K562 (cell line): ENCODE data around the gene DNAJB4. TPM values are rescaled to one million over a fixed set of nuclear protein-coding genes. Genes with fewer than 3 reads are reported as not detected.
A peak's percentile ranks its signal among the peaks of the same experiment; 100 is the strongest.

ENCODE experiments used
- ATF7 ChIP-seq: fragments of 450-650 bp; IDR thresholded peaks from 2 replicates; pipeline ENCODE4 v1.7.1; 2014; ENCODE audit warnings: mild to moderate bottlenecking, moderate library complexity
- BRCA1 ChIP-seq, 2 experiments: fragments of 450-650 bp in 1 of 2; sonication (generic) in 1 of 2; formaldehyde crosslinking in 1 of 2; IDR thresholded peaks; 2 replicates each; pipeline versions ENCODE4 v1.5.0 to v1.6.1; 2017 to 2020; ENCODE audit warnings: mild to moderate bottlenecking in 1 of 2, missing genetic modification reagents in 1 of 2
- CCNT2 ChIP-seq: IDR thresholded peaks from 2 replicates; pipeline ENCODE4 v1.6.1; 2011; ENCODE audit warnings: borderline replicate concordance, low read depth, mild to moderate bottlenecking, moderate library complexity, mixed read lengths, low read length; ENCODE audit not compliant: insufficient read length; ENCODE audit errors: extremely low read depth
- ETS1 ChIP-seq: conservative IDR thresholded peaks from 2 replicates; pipeline ENCODE4 v1.6.1; 2011; ENCODE audit warnings: low read depth, mild to moderate bottlenecking, low read length; ENCODE audit not compliant: control insufficient read depth
- GTF2A2 ChIP-seq: IDR thresholded peaks from 2 replicates; pipeline ENCODE4 v1.6.1; 2016; ENCODE audit warnings: mild to moderate bottlenecking, missing genetic modification characterization, missing compliant biosample characterization
- HDAC8 ChIP-seq: fragments of 450-650 bp; IDR thresholded peaks from 2 replicates; pipeline ENCODE4 v1.6.1; 2016; ENCODE audit warnings: mild to moderate bottlenecking, missing genetic modification characterization, moderate library complexity, missing compliant biosample characterization
- HMBOX1 ChIP-seq: sonication (generic); IDR thresholded peaks from 2 replicates; pipeline ENCODE4 v1.6.1; 2016
- HMG20B ChIP-seq: fragments of 250-450 bp; sonication (Bioruptor Pico); IDR thresholded peaks from 2 replicates; pipeline ENCODE4 v1.5.0; 2021; ENCODE audit warnings: mild to moderate bottlenecking
- KHSRP ChIP-seq: fragments of 450-650 bp; IDR thresholded peaks from 2 replicates; pipeline ENCODE4 v1.6.1; 2017
- MXI1 ChIP-seq: IDR thresholded peaks from 2 replicates; pipeline ENCODE4 v1.6.1; 2011; ENCODE audit warnings: low read depth, mild to moderate bottlenecking, improper control_type of control experiment, low read length
- MYBL2 ChIP-seq, 2 experiments: fragments of 450-650 bp in 1 of 2; sonication (generic) in 1 of 2; formaldehyde crosslinking in 1 of 2; IDR thresholded peaks; 2 replicates each; pipeline versions ENCODE4 v1.6.1 to v1.8.1; 2017 to 2022; ENCODE audit warnings: borderline replicate concordance in 1 of 2, inconsistent platforms in 1 of 2, low read depth in 1 of 2, mild to moderate bottlenecking in 1 of 2, missing genetic modification reagents in 1 of 2, moderate library complexity in 1 of 2
- NEUROD1 ChIP-seq: fragments of 150-350 bp; IDR thresholded peaks from 2 replicates; pipeline ENCODE4 v1.6.1; 2014; ENCODE audit warnings: borderline replicate concordance, low read length, low read depth; ENCODE audit not compliant: partially characterized antibody
- POU5F1 ChIP-seq: fragments of 150-350 bp; IDR thresholded peaks from 2 replicates; pipeline ENCODE4 v1.6.1; 2014; ENCODE audit warnings: borderline replicate concordance, low read length, low read depth, mild to moderate bottlenecking; ENCODE audit not compliant: partially characterized antibody
- RBM17 ChIP-seq: fragments of 200-400 bp; formaldehyde crosslinking; IDR thresholded peaks from 2 replicates; pipeline ENCODE4 v1.6.1; 2017; ENCODE audit warnings: low read depth, mild to moderate bottlenecking, low read length, borderline replicate concordance
- SAFB ChIP-seq: fragments of 200-400 bp; formaldehyde crosslinking; IDR thresholded peaks from 2 replicates; pipeline ENCODE4 v1.6.1; 2017; ENCODE audit warnings: low read depth, low read length, borderline replicate concordance
- SMAD4 ChIP-seq: fragments of 250-450 bp; sonication (Bioruptor Pico); conservative IDR thresholded peaks from 2 replicates; pipeline ENCODE4 v1.8.0; 2021; ENCODE audit warnings: inconsistent platforms, mild to moderate bottlenecking, moderate library complexity
- SOX6 ChIP-seq: fragments of 450-650 bp; IDR thresholded peaks from 2 replicates; pipeline ENCODE4 v1.6.1; 2014; ENCODE audit warnings: mild to moderate bottlenecking
- STAG1 ChIP-seq: sonication (generic); formaldehyde crosslinking; IDR thresholded peaks from 2 replicates; pipeline ENCODE4 v1.5.0; 2020; ENCODE audit warnings: missing genetic modification reagents, borderline replicate concordance
- ZC3H4 ChIP-seq: sonication (generic); formaldehyde crosslinking; IDR thresholded peaks from 2 replicates; pipeline ENCODE4 v1.9.0; 2021; ENCODE audit warnings: missing genetic modification reagents, borderline replicate concordance
- ZNF282 ChIP-seq: sonication (generic); formaldehyde crosslinking; IDR thresholded peaks from 2 replicates; pipeline ENCODE4 v1.8.1; 2023; ENCODE audit warnings: missing genetic modification reagents
- ZNF511 ChIP-seq: sonication (generic); formaldehyde crosslinking; IDR thresholded peaks from 2 replicates; pipeline ENCODE4 v1.8.0; 2022; ENCODE audit warnings: mild to moderate bottlenecking, missing genetic modification reagents
- ZNF707 ChIP-seq: fragments of 250-450 bp; sonication (Bioruptor Pico); conservative IDR thresholded peaks from 2 replicates; pipeline ENCODE4 v1.8.0; 2022; ENCODE audit warnings: inconsistent platforms, mild to moderate bottlenecking, moderate library complexity
- ZNF76 ChIP-seq: fragments of 250-450 bp; sonication (Bioruptor Pico); IDR thresholded peaks from 2 replicates; pipeline ENCODE4 v1.4.0; 2020; ENCODE audit warnings: mild to moderate bottlenecking, moderate library complexity, borderline replicate concordance
- polyA plus RNA-seq, 8 experiments: library from polyadenylated mRNA; depleted of rRNA in 4 of 8; stranded (reverse) in 5 of 8; unstranded in 3 of 8; fragments of >200 nt; fragmentation: Nextera tagmentation in 2 of 8; fragmentation: Illumina TruSeq in 1 of 8; extraction: Ambion mirVana in 2 of 8; extraction: Trizol in 1 of 8; gene quantifications; 2 replicates each; pipeline versions ENCODE4 v1.2.1 to v1.2.3, GENCODE V29; 2011 to 2014; ENCODE audit warnings: inconsistent platforms in 1 of 8, missing spikeins in 1 of 8
- total RNA-seq, 7 experiments: library from RNA; depleted of rRNA in 6 of 7; stranded (reverse); fragments of >200 nt in 6 of 7; fragmentation: Illumina TruSeq in 2 of 7; extraction: Trizol in 2 of 7; gene quantifications; 2 replicates each; pipeline versions ENCODE4 v1.2.1 to v1.2.3, GENCODE V29; 2011 to 2021; ENCODE audit warnings: low replicate concordance in 1 of 7
- TF ChIP-seq, protein P1 (sequence below): fragments of 200-800 bp; sonication (Bioruptor generic); IDR thresholded peaks from 2 replicates; pipeline ENCODE4 v1.6.1; 2017; ENCODE audit warnings: missing genetic modification characterization, missing compliant biosample characterization

The DNAJB4 gene
- total and polyA plus RNA-seq, 9 of the 15 experiments (the other 6 are each of a cell fraction or from before 2014, with no cell fraction given): 8.5 to 27.7 (median 19.8) TPM

GRCh38 chr1:78004719-78005447, at the start of gene DNAJB4 (continued):
- TF ChIP-seq MYBL2 (IDR thresholded peaks at IDR 0.05; ENCODE audit: low read depth) (peak; percentile 77), MYBL2 (CRISPR knock-in tag; IDR thresholded peaks at IDR 0.05; ENCODE audit: borderline replicate concordance) (no peak), ZNF707 (CRISPR knock-in tag) (no peak), GTF2A2 (no peak), SOX6 (no peak), ATF7 (peak; percentile 87; the same call in 1 of the 2 replicates), HDAC8 (tag) (no peak), KHSRP (no peak), STAG1 (CRISPR knock-in tag) (no peak), ZC3H4 (CRISPR knock-in tag) (no peak), SMAD4 (no peak), ZNF76 (CRISPR knock-in tag) (no peak), RBM17 (no peak), ZNF282 (CRISPR knock-in tag) (no peak), CCNT2 (no peak), SAFB (no peak), HMG20B (no peak), HMBOX1 (peak; percentile 83; the same call in 1 of the 2 replicates), BRCA1 (IDR thresholded peaks at IDR 0.05) (no peak), BRCA1 (CRISPR knock-in tag; IDR thresholded peaks at IDR 0.05) (no peak), MXI1 (no peak), NEUROD1 (no peak), POU5F1 (no peak), ZNF511 (CRISPR knock-in tag) (no peak), ETS1 (no peak)
- TF ChIP-seq, protein P1, sequence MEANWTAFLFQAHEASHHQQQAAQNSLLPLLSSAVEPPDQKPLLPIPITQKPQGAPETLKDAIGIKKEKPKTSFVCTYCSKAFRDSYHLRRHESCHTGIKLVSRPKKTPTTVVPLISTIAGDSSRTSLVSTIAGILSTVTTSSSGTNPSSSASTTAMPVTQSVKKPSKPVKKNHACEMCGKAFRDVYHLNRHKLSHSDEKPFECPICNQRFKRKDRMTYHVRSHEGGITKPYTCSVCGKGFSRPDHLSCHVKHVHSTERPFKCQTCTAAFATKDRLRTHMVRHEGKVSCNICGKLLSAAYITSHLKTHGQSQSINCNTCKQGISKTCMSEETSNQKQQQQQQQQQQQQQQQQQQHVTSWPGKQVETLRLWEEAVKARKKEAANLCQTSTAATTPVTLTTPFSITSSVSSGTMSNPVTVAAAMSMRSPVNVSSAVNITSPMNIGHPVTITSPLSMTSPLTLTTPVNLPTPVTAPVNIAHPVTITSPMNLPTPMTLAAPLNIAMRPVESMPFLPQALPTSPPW (CRISPR knock-in tag): no peak; the same call in 1 of the 2 replicates
